GM19452 (cell line): ENCODE results near the gene WDTC1.

Experiments used
- ATAC-seq: cut with Tn5 transposase; IDR thresholded peaks from one replicate; pipeline ENCODE4 v1.9.1; 2021; ENCODE audit not compliant: unreplicated experiment

The WDTC1 gene

DNA sequence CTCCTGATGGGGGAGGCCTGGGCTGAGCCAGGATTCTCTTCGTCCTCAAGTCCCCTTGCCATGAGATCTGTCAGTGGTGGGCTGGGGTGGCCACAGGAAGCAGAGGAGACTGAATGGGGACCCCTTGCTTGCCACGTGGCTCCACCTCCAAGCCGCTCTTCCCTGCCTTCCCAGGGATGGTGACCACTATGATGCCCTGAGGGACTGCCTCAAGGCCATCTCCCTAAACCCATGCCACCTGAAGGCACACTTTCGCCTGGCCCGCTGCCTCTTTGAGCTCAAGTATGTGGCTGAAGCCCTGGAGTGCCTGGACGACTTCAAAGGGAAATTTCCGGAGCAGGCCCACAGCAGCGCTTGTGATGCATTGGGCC is 66.6 kb downstream of the WDTC1 start:
- no peak for ATAC-seq

DNA sequence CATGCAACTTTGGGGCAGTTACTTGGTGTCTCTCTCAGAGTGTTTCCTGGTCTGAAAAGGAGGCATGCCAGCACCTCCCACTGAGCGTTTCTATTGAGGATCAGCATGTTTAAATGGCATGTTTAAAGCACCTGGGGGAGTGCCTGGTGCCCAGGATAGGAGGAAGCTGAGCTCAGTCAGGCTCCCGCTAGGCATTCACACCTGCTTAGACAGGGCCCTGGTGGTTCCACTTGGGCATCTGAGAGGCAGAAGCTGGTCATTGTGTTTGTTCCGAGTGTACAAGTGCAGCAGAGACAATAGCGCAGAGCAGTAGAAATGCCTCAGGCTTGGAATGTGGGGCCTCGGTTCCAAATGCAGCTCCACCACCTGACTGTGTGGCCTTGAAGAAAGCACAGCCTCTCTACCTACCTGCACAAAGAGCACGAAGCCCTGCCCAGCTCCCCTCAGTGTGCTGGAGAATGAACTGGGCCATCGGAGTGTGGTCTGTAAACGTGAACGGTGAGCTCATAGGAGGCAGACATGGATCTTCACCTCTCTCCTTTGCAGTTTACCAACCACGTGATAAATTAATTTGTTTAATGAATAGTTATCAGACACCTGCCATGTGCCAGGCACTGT is 67.3 kb downstream of the WDTC1 start:
- no peak for ATAC-seq

DNA sequence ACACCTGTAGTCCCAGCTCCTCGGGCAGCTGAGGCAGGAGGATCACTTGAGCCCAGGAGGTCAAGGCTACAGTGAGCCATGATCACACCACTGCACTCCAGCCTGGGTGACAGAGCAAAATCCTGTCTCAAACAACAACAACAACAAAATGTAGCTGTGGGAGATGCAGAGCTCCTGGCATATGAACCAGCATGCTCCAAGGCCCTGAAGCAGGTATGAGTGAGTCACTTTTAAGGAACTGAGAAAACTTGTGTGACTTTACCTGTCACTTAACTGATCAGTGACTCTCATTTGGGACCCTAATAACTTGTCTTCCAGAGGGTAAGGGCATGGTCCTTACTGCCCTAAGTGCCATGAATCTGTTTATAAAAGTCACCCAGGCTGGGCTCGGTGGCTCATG is 68.2 kb downstream of the WDTC1 start:
- no peak for ATAC-seq

DNA sequence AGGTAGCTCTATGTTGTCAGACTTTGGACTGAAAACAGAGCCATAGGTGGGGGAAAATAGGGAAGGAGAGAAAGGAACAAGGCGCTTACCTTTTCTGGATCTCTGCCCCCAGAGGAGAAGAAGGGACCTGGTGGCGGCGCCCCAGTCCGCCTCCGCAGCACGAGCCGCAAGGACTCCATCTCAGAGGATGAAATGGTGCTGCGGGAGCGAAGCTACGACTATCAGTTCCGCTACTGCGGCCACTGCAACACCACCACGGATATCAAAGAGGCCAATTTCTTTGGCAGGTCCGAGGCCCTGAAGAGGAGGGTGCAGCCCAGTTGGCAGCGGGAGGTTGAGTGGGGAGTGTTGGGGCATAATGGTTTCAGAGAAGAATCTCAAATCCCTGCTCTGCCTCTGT is 69.1 kb downstream of the WDTC1 start:
- no peak for ATAC-seq

DNA sequence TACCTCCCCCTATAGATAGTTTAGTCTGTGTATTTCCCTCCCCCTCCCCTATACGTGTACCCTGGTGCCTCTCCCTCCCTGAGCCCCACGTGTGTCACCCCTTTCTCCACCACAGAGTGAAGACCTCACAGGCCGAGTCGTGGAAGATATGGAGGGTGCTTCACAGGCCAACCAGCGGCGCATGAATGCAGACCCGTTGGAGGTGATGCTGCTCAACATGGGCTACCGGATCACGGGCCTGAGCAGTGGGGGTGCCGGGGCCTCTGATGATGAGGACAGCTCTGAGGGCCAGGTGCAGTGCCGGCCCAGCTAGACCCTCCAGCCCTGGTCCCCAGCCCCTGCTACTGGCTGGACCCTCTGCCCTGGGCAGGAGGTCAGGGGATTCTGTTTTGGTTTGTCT is 71.6 kb downstream of the WDTC1 start:
- no peak for ATAC-seq

DNA sequence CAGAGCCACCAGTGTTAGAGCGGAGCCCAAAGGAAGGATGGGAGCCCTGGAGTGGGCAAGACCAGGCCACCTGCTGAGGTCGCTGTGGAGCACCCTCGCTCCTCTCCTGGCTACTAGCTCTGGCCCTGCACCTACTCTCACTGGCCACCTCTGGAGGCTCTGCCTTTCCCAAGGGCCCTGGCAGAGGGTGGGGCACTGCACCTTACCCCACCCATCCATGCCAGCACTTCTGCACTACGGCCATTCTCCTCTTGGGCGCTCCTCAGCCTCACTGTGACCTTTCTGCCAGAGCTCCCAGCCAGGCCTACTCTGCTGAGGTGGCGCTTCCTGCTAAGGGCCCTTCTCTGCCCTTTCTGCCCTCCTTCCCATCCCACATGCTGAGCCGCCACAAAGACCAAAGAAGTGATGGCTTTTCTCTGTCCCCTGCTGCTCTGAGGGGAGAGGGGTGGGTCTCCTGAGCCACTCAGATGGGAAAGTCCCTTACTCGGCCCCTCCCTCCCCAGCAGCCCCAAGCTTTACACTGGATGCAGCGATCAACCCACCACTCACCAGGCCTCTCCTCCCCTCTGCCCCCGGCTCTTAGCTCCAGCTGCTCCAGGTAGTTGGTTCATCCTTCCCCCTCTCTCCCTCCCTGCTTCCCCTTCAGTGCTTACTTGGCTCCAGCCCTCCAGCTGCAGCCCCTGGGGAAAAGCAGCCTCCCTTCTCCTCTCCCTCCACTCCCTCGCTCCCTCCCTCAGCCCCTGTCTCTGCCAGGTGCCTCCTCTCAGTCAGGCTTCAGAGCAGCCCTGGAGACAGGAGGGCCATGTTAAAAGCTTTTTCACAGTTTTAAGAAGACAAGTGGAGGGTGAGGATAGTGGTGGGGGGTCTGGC is 72.7 kb downstream of the WDTC1 start:
- ATAC-seq, result no peak

DNA sequence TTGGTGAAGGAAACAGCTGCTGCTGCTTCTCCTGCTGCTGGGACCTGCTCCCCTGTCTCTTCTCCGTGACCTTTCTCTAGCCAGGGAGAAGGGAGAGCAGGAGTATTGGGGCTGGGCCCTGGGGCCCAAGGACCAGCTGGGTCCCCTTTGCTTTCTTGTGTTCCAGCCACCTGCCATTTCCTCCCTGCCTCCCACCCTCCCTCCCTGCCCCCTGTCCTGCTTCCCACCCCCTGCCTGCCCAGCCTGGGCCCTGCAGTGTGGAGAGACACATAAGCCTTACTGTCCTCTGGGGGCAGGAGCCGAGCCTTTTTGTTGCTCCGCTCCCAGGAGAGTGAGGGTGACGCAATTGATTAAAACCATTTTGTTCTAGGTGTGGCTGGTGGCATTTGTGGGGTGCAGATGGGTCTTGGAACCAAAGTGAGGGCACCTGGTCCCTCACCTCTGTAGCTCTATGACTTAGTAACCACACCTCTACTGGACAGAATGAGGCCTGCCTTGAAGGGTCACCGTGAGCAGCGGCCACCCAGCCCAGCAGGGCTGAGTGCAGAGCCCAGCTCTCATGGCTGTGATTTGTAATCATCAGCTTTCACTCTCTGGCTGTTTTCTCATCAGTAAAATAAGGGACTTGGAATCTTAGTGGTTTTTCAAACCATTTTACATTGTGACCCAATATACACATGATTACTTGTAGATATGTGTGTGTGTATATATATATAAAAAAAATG is 73.6 kb downstream of the WDTC1 start:
- ATAC-seq, result no peak

DNA sequence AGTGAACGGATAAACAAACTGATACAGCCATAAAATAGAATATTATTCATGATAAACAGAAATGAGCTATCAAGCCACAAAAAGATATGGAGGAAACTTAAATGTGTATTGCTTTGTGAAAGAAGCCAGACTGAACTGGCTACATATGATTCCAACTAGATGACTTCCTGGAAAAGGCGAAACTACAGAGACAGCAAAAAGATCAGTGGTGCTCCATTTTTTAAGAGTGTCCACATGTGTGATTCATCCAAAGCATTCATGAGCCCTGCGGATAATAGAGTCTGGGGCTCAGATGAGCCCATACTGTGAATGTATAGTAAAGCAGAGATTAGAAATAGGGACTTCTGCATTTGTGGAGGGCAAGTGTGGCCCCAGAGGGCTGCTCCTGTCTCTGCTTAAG is 79.7 kb downstream of the WDTC1 start:
- no peak for ATAC-seq

DNA sequence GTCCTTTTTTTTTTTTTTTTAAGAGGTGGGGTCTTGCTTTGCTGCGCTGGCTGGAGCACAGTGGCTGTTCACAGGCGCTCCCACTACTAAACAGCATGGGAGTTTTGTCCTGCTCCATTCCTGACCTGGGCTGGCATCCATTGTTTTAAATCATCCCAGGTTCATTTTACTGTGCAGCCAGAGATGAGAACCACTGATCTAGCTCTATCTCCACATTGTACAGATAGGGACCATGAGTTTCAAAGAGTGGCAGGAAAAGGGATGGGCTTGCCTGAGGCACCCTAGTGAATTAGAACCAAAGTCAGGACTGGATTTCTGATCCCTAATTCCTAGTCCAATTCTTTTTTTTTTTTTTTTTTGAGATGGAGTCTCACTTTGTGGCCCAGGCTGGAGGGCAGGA is 80.3 kb downstream of the WDTC1 start:
- ATAC-seq, result no peak

DNA sequence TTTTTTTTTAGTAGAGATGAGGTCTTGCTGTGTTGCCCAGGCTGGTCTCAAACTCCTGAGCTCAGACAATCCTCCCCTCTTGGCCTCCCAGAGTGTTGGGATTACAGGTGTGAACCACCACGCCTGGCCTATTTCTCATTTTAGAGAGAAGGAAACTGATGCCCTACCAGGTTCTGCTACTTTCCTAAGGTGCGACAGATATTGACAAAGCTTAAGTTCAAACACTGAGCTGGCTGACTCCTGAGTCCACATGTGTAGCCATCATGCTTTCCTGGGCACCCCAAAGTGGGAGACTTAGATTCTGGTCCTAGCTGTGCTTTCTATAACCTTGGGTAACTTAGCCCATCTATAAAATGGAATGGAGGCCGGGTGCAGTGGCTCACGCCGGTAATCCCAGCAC is 82.4 kb downstream of the WDTC1 start:
- no peak for ATAC-seq

DNA sequence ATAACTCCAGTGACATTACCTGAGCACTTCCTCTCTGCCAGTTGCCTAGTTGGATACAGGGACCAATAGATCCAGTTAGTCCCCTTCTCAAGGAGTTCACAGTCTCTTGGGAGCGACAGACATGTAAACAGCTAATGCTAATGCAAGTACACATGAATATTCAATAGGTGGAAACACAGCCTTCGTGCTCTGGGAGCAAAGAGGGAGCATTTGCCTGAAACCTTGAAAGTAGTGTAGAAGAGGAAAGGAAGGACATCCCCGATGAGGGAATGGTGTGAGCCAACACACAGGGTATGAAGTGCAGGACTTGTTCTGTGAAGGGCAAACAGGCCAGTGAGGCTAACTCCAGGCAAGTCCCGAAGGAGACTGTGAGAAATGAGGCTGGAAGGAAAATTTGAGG is 83.7 kb downstream of the WDTC1 start:
- ATAC-seq, result no peak

DNA sequence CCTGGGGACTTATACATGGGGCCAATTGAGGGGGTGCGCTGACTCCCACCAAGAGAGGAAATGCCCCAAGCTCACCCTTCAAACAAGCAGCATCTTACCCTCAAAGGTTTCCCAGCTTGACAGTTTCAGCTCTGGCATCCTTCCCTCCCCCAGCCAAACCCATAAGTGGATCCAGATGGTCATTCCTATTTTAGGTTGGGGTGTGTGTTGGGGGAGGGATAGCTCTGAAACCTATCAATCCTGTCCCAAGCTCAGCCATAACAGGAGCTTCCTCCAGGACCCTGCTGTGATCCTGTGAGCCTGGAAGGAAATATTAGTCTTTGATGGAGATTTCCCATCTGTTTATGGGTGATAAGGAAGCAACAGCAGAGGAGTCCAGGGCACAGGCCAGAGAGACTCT is 84.2 kb downstream of the WDTC1 start:
- ATAC-seq, result no peak

DNA sequence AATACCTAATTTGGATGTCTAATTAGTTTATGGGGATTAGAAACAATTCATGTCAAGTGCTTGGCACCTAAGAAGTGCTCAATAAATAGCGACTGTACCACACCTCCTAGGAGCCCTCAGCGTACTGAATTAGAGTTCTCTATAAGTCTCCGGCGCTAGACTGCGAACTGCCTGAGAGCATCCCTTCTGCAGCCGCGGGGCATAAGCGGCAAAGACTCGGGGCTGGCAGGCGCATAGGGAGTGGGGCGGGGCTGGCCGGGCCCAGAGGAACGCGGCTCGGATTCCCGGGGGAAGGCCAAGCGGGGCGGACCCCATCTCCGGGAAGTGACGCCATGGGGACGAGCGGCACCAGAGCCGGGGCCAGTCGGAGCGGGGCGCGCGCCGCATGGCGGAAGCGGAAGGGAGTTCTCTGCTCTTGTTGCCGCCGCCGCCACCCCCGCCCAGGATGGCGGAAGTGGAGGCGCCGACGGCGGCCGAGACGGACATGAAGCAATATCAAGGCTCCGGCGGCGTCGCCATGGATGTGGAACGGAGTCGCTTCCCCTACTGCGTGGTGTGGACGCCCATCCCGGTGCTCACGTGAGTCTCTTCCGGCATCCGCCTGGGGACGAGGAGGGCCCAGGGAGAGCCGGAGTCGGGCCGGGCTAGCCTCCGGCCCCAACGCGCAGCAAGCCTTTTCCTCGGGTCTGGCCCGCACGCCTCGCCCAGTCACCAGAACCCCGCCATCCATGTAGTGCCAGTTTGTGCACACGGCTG is 87.6 kb downstream of the WDTC1 start, which contains the start of gene TMEM222:
Gene TMEM222, plus strand, starts transcription at position 351 of the 756 bp plus-strand sequence. Its CDS starts 35 bp downstream, at position 386.
- ATAC-seq, result peak; percentile 90

DNA sequence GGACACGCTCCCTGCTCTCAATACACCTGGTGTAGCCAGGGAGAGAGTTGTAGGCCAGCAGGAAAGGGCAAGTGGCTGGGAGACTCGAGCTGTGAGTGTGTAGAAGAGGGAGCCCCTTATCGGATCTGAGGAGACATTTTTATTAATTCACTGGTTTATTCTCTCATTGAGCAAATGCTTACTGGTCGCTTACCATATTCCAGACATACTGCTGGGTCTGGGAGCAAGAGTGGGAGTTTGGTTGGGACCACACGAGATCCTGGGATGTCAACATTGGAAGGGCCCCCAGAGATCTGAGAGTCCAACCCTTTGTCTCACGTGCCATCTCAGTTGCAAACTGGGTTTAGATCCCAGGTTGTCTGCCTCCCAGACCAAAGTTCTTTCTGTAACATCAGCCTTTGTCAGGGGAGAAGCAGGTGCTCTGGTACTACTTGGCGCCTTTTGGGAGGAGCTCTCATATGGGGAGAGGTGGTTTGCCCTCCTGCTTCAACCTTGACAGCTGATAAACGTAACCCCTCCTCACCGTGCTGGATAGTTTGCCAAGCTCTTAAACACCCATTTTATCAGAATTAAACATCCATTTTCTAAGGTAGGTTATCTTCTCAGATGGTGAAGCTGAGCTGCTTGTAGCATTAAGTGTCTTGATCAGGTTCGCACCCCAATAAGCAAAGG is 88.3 kb downstream of the WDTC1 start:
- no peak for ATAC-seq

DNA sequence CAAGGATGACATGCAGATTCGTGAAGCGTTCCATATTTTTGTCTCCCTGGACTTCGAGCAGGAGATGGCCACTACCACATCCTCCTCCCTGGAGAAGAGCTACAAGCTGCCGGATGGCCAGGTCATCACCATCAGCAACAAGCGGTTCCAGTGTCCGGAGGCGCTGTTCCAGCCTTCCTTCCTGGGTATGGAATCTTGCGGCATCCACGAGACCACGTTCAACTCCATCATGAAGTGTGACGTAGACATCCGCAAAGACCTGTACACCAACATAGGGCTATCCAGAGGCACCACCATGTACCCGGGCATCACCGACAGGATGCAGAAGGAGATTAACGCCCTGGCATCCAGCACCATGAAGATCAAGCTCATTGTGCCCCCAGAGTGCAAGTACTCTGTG is 90.9 kb downstream of the WDTC1 start:
- no peak for ATAC-seq

DNA sequence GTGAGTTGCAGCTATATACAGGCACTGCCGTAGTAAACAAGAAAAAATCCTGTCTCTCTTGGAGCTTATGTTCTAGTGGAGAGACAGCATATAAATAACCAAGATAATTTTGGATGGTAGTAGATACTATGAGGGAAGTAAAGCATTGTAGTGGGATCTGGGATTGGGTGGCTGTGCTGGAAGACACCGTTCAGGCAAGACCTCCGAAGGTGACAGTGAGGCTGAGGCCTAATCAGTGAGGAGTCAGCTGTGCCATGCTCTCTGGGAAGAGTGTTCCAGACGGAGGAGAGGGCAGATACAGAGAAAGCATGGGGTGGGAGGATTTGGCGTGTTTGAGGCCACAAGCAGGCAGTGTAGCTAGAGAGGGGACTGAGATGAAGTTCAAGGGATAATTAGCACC is 93.5 kb downstream of the WDTC1 start:
- no peak for ATAC-seq

DNA sequence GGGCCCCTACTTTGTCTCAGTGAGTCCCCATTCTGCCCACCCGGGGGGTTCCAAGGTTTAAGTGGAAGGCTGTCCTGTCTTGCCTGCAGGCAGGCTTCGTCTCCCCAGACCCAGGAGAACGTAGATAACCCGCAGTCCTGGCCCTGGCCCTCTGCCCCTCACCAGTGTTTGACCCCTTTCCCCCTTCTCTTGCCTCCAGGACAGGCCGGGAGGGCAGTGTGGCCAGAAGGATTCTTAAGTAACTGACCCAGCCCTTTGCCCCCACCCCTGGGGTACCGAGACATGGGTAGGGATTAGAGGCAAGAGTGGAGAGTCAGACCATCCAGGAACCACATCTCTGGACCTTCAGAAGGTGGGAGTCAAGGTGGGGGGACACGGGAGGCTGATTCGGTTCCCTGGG is 96.4 kb downstream of the WDTC1 start:
- ATAC-seq, result no peak

DNA sequence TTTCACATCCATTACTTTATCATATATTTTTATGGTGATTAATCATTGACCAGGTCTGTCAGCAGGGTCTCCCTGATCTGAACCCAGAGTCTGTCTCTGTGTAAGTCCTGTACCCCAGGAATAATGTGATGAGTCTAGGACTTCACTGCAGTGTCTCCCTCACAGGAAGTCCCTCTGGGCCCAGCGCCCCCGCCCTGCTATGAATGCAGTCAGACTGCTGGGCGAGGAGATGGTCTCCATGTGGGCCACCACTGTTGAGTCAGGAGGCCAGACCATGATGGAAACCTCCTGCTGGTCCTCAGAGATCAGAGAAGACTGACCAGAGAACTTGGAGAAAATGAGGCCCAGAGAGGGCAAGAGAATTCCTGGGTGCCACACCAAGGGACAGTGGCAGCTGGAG is 97.0 kb downstream of the WDTC1 start:
- no peak for ATAC-seq

DNA sequence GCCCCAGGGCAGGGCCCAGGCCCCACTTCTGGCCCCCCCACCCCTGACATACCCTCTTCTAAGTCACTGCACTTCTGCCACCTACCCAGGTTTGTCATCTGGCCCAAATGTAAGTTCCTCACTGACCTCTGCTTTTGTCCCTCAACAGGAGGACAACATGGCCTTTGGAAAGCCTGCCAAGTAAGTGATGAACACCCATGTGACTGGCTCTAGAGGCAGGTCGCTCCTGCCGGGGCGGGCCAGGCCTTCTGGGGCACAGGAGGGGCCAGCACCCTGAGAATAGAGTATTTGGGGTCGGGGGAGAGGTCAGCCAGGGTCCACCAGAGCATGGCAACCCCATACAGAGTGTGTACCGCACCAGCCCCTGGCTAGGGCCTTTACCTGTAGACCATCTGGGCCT is 97.5 kb downstream of the WDTC1 start:
- ATAC-seq, result no peak

DNA sequence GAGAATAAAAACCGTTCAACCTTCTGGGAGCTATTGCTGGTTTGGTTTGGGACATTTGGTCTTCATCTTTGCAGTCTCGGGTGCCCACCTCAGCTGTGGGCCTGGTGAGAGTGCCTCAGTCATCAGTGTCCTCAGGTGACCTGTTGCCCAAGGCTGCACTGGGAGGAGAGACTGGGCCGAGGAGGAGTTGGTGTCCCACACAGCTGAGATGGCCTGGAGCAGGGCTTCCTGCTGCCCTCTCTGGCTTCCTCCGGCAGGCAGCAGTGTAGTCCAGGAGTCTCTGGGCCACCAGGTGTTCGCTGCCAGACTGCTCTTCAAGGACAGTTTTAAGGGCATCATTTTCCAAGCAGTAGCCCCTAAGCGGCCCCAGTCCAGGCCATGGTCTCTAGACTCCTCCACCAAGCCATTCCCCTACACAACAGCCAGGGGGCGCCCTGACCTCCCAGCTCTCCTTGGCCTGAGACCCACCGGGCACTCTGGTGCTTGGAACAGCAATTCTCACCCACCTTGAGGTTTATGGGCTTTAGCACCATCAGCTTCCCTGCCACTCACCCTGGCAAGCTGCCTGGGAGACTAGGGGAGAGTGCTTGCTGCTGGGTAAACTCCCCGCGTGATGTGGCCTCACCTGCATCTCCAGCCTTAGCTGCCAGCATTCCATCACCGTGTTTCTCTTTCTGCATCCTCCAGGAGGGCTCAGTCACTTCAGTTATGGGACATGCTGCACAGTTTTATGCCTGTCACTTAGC is 98.3 kb downstream of the WDTC1 start:
- ATAC-seq, result no peak
